B cell (primary cell): ENCODE data around the gene NSG1. TPM values are rescaled to one million over a fixed set of nuclear protein-coding genes. Genes with fewer than 3 reads are reported as not detected.

ENCODE experiments used
- ATAC-seq: fragments of 200-7000 bp; cut with Tn5 transposase; one replicate; pipeline ENCODE4 v1.10.0; 2021; ENCODE audit warnings: low read depth, mild to moderate bottlenecking, moderate number of reproducible peaks, moderate library complexity
- CTCF ChIA-PET: fragments of 350-600 bp; sonication (Branson Sonifier 250); formaldehyde crosslinking; loops from one replicate; lab custom pipeline; 2021; ENCODE audit warnings: antibody characterized with exemption, inconsistent platforms; lab: Charles Lee
- POLR2A ChIA-PET: fragments of 350-600 bp; sonication (Branson Sonifier 250); formaldehyde crosslinking; loops from one replicate; lab custom pipeline; 2021; ENCODE audit warnings: antibody characterized with exemption; lab: Charles Lee
- DNase-seq: peaks from one replicate; pipeline ENCODE4 v3.0.0; 2013
- H2AFZ ChIP-seq: 2 replicates; pipeline ENCODE4 v1.6.1; 2012; ENCODE audit warnings: mild to moderate bottlenecking, low read depth, low read length; ENCODE audit not compliant: insufficient read depth, poor library complexity, severe bottlenecking
- H3K27ac ChIP-seq, 2 donors: 1 replicate in 1 of 2; 2 replicates in 1 of 2; pipeline ENCODE4 v1.5.1; 2012 to 2013; ENCODE audit warnings: low read length in 2 of 2, mild to moderate bottlenecking in 2 of 2, moderate library complexity in 1 of 2
- H3K27me3 ChIP-seq, 4 experiments: fragments of 200-600 bp in 1 of 4; sonication (generic) in 1 of 4; replicated peaks in 1 of 4; 1 replicate in 2 of 4; 2 replicates in 2 of 4; pipeline versions ENCODE4 v1.6.1 to v1.7.0; 2013 to 2016; ENCODE audit warnings: low read length in 3 of 4, mild to moderate bottlenecking in 2 of 4, mixed read lengths in 1 of 4, moderate library complexity in 1 of 4; ENCODE audit not compliant: insufficient read depth in 4 of 4, control insufficient read depth in 3 of 4; ENCODE audit errors: control extremely low read depth in 1 of 4
- H3K36me3 ChIP-seq, 2 experiments: replicated peaks in 1 of 2; 1 replicate in 1 of 2; 2 replicates in 1 of 2; pipeline versions ENCODE4 v1.6.1 to v1.7.1; 2013; ENCODE audit warnings: low read length in 1 of 2; ENCODE audit not compliant: insufficient read depth in 2 of 2, control insufficient read depth in 1 of 2; ENCODE audit errors: control extremely low read depth in 1 of 2, extremely low read depth in 1 of 2
- H3K4me1 ChIP-seq, 2 donors: fragments of 200-600 bp in 1 of 2; sonication (generic) in 1 of 2; 1 replicate in 1 of 2; 2 replicates in 1 of 2; pipeline versions ENCODE4 v1.5.1 to v1.6.1; 2013 to 2017; ENCODE audit warnings: low read length in 2 of 2; ENCODE audit not compliant: control insufficient read depth in 2 of 2, insufficient read depth in 2 of 2
- H3K4me2 ChIP-seq: replicated peaks from 2 replicates; pipeline ENCODE3; 2012; ENCODE audit warnings: mild to moderate bottlenecking, low read depth, low read length; ENCODE audit not compliant: poor library complexity, severe bottlenecking
- H3K4me3 ChIP-seq, 5 experiments: fragments of 200-600 bp in 1 of 5; sonication (generic) in 1 of 5; 1 replicate in 3 of 5; 2 replicates in 2 of 5; pipeline versions ENCODE4 v1.5.1 to v1.7.0; 2011 to 2016; ENCODE audit warnings: low read length in 4 of 5, mild to moderate bottlenecking in 4 of 5, low read depth in 2 of 5, control low read depth in 1 of 5, moderate library complexity in 1 of 5; ENCODE audit not compliant: insufficient read depth in 1 of 5; ENCODE audit errors: control extremely low read depth in 1 of 5, extremely low read depth in 1 of 5
- H3K79me2 ChIP-seq: fragments of 200-600 bp; sonication (generic); one replicate; pipeline ENCODE4 v1.6.0; 2016; ENCODE audit warnings: low read length; ENCODE audit not compliant: control insufficient read depth, insufficient read depth
- H3K9ac ChIP-seq: fragments of 200-600 bp; sonication (generic); 2 replicates; pipeline ENCODE4 v1.6.1; 2017; ENCODE audit warnings: mild to moderate bottlenecking, low read length, moderate library complexity
- H3K9me3 ChIP-seq, 3 donors: one replicate each; pipeline versions ENCODE4 v1.6.1 to v1.7.1; 2013; ENCODE audit warnings: low read length in 2 of 3; ENCODE audit not compliant: control insufficient read depth in 2 of 3, insufficient read depth in 1 of 3; ENCODE audit errors: control extremely low read depth in 1 of 3
- H4K20me1 ChIP-seq: 2 replicates; pipeline ENCODE4 v1.6.0; 2012; ENCODE audit warnings: mild to moderate bottlenecking, low read length; ENCODE audit not compliant: insufficient read depth, control insufficient read depth, poor library complexity, severe bottlenecking
- H3K27ac Mint-ChIP-seq: one replicate; pipeline ENCODE4 v1.8.0; 2021; ENCODE audit warnings: mixed read lengths
- H3K27me3 Mint-ChIP-seq: one replicate; pipeline ENCODE4 v1.8.0; 2021; ENCODE audit warnings: mixed read lengths
- H3K4me1 Mint-ChIP-seq: one replicate; pipeline ENCODE4 v1.8.0; 2021; ENCODE audit warnings: mixed read lengths
- H3K4me3 Mint-ChIP-seq: one replicate; pipeline ENCODE4 v1.8.0; 2021; ENCODE audit warnings: mixed read lengths
- H3K9me3 Mint-ChIP-seq: one replicate; pipeline ENCODE4 v1.8.0; 2022; ENCODE audit warnings: mixed read lengths; ENCODE audit not compliant: insufficient read depth
- CTCF ChIP-seq: fragments of 200-600 bp; IDR thresholded peaks from one replicate; pipeline ENCODE4 v1.8.0; 2022; ENCODE audit warnings: antibody characterized with exemption, mild to moderate bottlenecking
- EZH2 ChIP-seq: IDR thresholded peaks from 2 replicates; pipeline ENCODE4 v1.6.1; 2012; ENCODE audit warnings: borderline replicate concordance, low read depth, mild to moderate bottlenecking, moderate library complexity, low read length; ENCODE audit not compliant: insufficient read depth, poor library complexity, severe bottlenecking
- WGBS: methylation state at CpG from one replicate; pipeline ENCODE4 v1.1.5; 2013; ENCODE audit warnings: missing lambda C conversion rate; ENCODE audit not compliant: insufficient coverage; 5-methylcytosine and 5-hydroxymethylcytosine counted together
- intact Hi-C: fragments of 100-400 bp; cut with micrococcal nuclease; formaldehyde crosslinking; loops from one replicate; pipeline ENCODE4 v1.10.0; 2022
- polyA plus RNA-seq: library from polyadenylated mRNA; depleted of rRNA; stranded (reverse); fragments of >200 nt; gene quantifications from 2 replicates; pipeline ENCODE4 v1.2.3, GENCODE V29; 2012
- total RNA-seq, 2 donors: library from RNA; stranded (reverse); fragments of 120-200 nt in 1 of 2; gene quantifications; 1 replicate in 1 of 2; 2 replicates in 1 of 2; pipeline versions ENCODE4 v1.2.3 to v1.2.4, GENCODE V29; 2013 to 2022

NSG1 gene
- total and polyA plus RNA-seq, 2 donors (not counting 1 experiment from before 2014, with no cell fraction given), result not detected

DNA sequence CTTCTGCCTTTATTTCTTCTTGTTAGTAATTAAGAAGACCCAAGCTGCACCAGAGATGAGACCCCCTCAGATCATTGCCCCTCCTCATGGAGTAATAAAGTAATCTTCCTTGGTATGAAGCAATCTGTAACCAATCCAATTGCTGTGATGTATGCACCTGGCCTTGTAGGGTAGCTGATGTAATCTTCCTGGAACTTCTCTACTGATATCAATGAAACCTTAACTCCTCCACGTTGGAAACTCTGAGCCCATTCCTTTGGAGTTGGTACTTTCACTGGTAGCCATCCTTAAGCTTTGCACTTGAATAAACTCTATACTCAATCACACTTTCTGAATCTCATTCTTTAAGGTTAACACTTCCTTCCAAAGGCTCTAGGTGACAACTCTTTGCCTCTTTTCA lies 31.6 kb upstream of the NSG1 start:
- Histone ChIP-seq H3K36me3 (no peaks in the 10 kb centered on the region), H3K9ac (no peak overlapping the region), H3K27ac (no peak overlapping the region), H3K9me3 (peaks cover 0 to 9% (median 0%) of the 10 kb centered on the region in 3 donors), H3K4me2 (no peak overlapping the region), H4K20me1 (no peaks in the 10 kb centered on the region), H3K27me3 (peaks cover 0 to 28% (median 4%) of the 10 kb centered on the region in 4 experiments), H3K4me1 (no peaks in the 10 kb centered on the region), H2AFZ (no peak overlapping the region), H3K79me2 (no peaks in the 10 kb centered on the region), H3K4me3 (no peak overlapping the region)
- DNase-seq (no peak), ATAC-seq (no peak)
- no peak for TF ChIP-seq EZH2
- no peak for TF ChIP-seq CTCF
- Mint-ChIP-seq H3K4me1 (no peaks in the 10 kb centered on the region), H3K9me3 (no peaks in the 10 kb centered on the region), H3K27ac (no peak overlapping the region), H3K4me3 (no peak overlapping the region), H3K27me3 (peaks cover 31% of the 10 kb centered on the region)
- intact Hi-C loops, result no loop called here
- CTCF ChIA-PET, result interaction anchor here (0.6 kb wide), 1 partner anchor 20 kb away, joined by 3 read pairs; no protein-coding TSS in a partner anchor
- 71% methylated on average over 1 of the region's 1 CpG for WGBS
- POLR2A ChIA-PET, result no interaction called here

DNA sequence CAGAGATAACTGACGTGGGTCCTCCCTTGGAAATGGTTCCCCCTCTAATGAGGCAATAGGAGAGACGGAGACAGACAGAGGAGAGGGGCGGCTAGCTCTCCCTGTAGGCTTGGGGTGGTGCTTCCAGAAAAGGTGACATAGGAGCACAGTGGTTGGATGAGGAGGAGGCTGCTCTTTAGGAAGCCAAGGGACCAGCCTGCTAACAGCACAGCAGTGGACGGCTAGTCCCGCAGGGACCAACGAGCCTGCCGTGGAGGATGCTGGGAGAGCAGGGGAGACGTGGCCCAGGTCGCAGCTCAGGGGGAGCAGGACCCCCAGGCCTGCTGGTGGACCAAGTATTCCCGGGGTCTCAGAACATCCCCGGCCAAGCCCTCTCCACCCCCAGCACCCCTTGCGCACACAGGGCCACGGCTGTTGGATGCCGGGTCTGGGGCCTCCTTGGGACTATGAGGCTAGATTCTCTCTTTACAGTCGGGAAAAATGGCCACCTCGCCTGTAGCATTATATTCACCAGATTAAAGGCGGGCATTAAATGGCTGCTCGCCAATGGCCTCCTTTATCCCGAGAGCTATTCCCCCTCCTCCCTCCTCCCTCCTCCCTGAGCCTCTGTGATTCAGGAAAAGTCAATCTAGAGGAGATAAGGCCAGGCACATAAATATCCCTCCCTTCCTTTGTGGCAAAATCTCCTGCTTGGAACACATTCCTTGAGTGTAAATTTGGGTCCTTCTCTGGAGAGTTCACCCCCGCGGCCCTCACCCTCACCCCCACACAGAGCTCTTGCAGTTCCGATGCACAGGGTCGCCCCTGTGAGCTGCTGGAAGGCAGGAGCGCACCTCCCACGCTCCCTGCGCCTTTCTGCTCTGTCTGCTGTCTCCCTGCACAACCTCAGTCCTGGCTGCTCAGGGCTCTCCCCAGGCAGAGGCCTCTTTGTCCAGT lies 30.5 kb upstream of the NSG1 start:
- Histone ChIP-seq H3K4me3 (no peak overlapping the region), H3K9ac (no peak overlapping the region), H3K27ac (no peak overlapping the region), H4K20me1 (no peaks in the 10 kb centered on the region), H2AFZ (no peak overlapping the region), H3K4me1 (no peaks in the 10 kb centered on the region), H3K79me2 (no peaks in the 10 kb centered on the region), H3K27me3 (peaks cover 0 to 28% (median 4%) of the 10 kb centered on the region in 4 experiments), H3K4me2 (no peak overlapping the region), H3K36me3 (no peaks in the 10 kb centered on the region), H3K9me3 (peaks cover 0 to 9% (median 0%) of the 10 kb centered on the region in 3 donors)
- DNase-seq, result no peak
- POLR2A ChIA-PET, result no interaction called here
- H3K4me1 Mint-ChIP-seq, result no peaks in the 10 kb centered on the region
- TF ChIP-seq EZH2 (no peak), CTCF (no peak)
- WGBS, result 81% methylated on average over 17 of the region's 26 CpGs
- ATAC-seq, result no peak
- no peak overlapping the region for H3K4me3 Mint-ChIP-seq
- no peak overlapping the region for H3K27ac Mint-ChIP-seq
- CTCF ChIA-PET, result no interaction called here
- H3K27me3 Mint-ChIP-seq, result peaks cover 37% of the 10 kb centered on the region
- no peaks in the 10 kb centered on the region for H3K9me3 Mint-ChIP-seq
- intact Hi-C loops, result no loop called here
